GM19238 (cell line): ENCODE measurements around the gene SNX25.
"Not testable (repeated sequence)": the region's sequence is repeated elsewhere in the genome, so short reads cannot be mapped to it uniquely, and the experiment has no call there.

Experiments used
- DNase-seq: peaks from one replicate; pipeline ENCODE4 v3.0.0; 2011; ENCODE audit warnings: low spot score; ENCODE audit not compliant: insufficient read length

SNX25 gene

GRCh38 chr4:185341377-185341776 lies 132.0 kb downstream of the SNX25 start:
- no peak for DNase-seq

GRCh38 chr4:185341841-185342240 lies 132.4 kb downstream of the SNX25 start:
- DNase-seq, result no peak

- DNase-seq, result no peak
Measured at GRCh38 chr4:185343726-185344581, 134.6 kb downstream of the SNX25 start.

- DNase-seq, result no peak
Measured at GRCh38 chr4:185344743-185345538, 135.5 kb downstream of the SNX25 start.

- DNase-seq, result no peak
Measured at GRCh38 chr4:185346975-185347601, 137.7 kb downstream of the SNX25 start.

- no peak for DNase-seq
Measured at GRCh38 chr4:185351691-185352090, 142.3 kb downstream of the SNX25 start.

GRCh38 chr4:185352202-185352601 lies 142.8 kb downstream of the SNX25 start:
- no peak for DNase-seq

GRCh38 chr4:185352741-185353140 lies 143.3 kb downstream of the SNX25 start:
- no peak for DNase-seq

- DNase-seq, result no peak
Measured at GRCh38 chr4:185357211-185357610, 147.8 kb downstream of the SNX25 start.

GRCh38 chr4:185357733-185358440 lies 148.5 kb downstream of the SNX25 start:
- DNase-seq, result no peak

GRCh38 chr4:185358514-185358913 lies 149.1 kb downstream of the SNX25 start:
- no peak for DNase-seq

- DNase-seq, result no peak
Measured at GRCh38 chr4:185358959-185359358, 149.6 kb downstream of the SNX25 start.

- no peak for DNase-seq
Measured at GRCh38 chr4:185359767-185360446, 150.5 kb downstream of the SNX25 start.

GRCh38 chr4:185361872-185362271 lies 152.5 kb downstream of the SNX25 start:
- no peak for DNase-seq

GRCh38 chr4:185362570-185362969 lies 153.2 kb downstream of the SNX25 start:
- DNase-seq, result not testable (repeated sequence)

GRCh38 chr4:185363251-185363650 lies 153.9 kb downstream of the SNX25 start:
- DNase-seq, result no peak

- no peak for DNase-seq
Measured at GRCh38 chr4:185364886-185365285, 155.5 kb downstream of the SNX25 start.

GRCh38 chr4:185369731-185370130 lies 160.3 kb downstream of the SNX25 start:
- no peak for DNase-seq

- no peak for DNase-seq
Measured at GRCh38 chr4:185370268-185370949, 161.0 kb downstream of the SNX25 start.

- DNase-seq, result no peak
Measured at GRCh38 chr4:185371702-185372101, 162.3 kb downstream of the SNX25 start.
